HepG2 (cell line): ENCODE results near the gene SCYL1. TPM values are rescaled to one million over a fixed set of nuclear protein-coding genes. Genes with fewer than 3 reads are reported as not detected.
A peak's percentile ranks its signal among the peaks of the same experiment; 100 is the strongest.

Source experiments
- FLYWCH1 ChIP-seq: sonication (generic); formaldehyde crosslinking; IDR thresholded peaks from 2 replicates; pipeline ENCODE4 v1.8.1; 2023; ENCODE audit warnings: mild to moderate bottlenecking, missing genetic modification reagents
- FOXO1 ChIP-seq: sonication (generic); formaldehyde crosslinking; IDR thresholded peaks from 2 replicates; pipeline ENCODE4 v1.4.0; 2020; ENCODE audit warnings: missing genetic modification reagents
- HIVEP1 ChIP-seq: sonication (generic); formaldehyde crosslinking; IDR thresholded peaks from 2 replicates; pipeline ENCODE4 v1.4.0; 2020; ENCODE audit warnings: mild to moderate bottlenecking, missing genetic modification reagents
- HMGA1 ChIP-seq: sonication (generic); formaldehyde crosslinking; conservative IDR thresholded peaks from 2 replicates; pipeline ENCODE4 v1.4.0; 2020; ENCODE audit warnings: missing genetic modification reagents
- HMGXB4 ChIP-seq, 2 experiments: sonication (generic) in 1 of 2; formaldehyde crosslinking in 1 of 2; IDR thresholded peaks; 2 replicates each; pipeline versions ENCODE4 v1.4.0 to v1.6.1; 2018 to 2020; ENCODE audit warnings: missing genetic modification reagents in 2 of 2, borderline replicate concordance in 1 of 2, low read depth in 1 of 2, mild to moderate bottlenecking in 1 of 2, missing biosample characterization in 1 of 2
- HNF4G ChIP-seq, 2 experiments: sonication (generic) in 1 of 2; formaldehyde crosslinking in 1 of 2; IDR thresholded peaks; 2 replicates each; pipeline versions ENCODE4 v1.4.0 to v1.6.1; 2011 to 2020; ENCODE audit warnings: borderline replicate concordance in 2 of 2, low read depth in 2 of 2, mild to moderate bottlenecking in 2 of 2, low read length in 1 of 2, missing genetic modification reagents in 1 of 2, moderate library complexity in 1 of 2
- JARID2 ChIP-seq: sonication (generic); formaldehyde crosslinking; IDR thresholded peaks from 2 replicates; pipeline ENCODE4 v1.8.1; 2023; ENCODE audit warnings: missing genetic modification reagents, inconsistent platforms; ENCODE audit not compliant: insufficient replicate concordance
- PHF20 ChIP-seq: sonication (generic); formaldehyde crosslinking; IDR thresholded peaks from 2 replicates; pipeline ENCODE4 v1.5.0; 2020; ENCODE audit warnings: mild to moderate bottlenecking, missing genetic modification reagents
- REL ChIP-seq: sonication (generic); formaldehyde crosslinking; conservative IDR thresholded peaks from 2 replicates; pipeline ENCODE4 v1.8.0; 2022; ENCODE audit warnings: mild to moderate bottlenecking, missing genetic modification reagents, moderate library complexity
- SP4 ChIP-seq: sonication (generic); formaldehyde crosslinking; IDR thresholded peaks from 2 replicates; pipeline ENCODE4 v1.8.1; 2023; ENCODE audit warnings: mild to moderate bottlenecking, missing genetic modification reagents
- TCF12 ChIP-seq, 2 experiments: fragments of 450-650 bp in 1 of 2; sonication (generic) in 1 of 2; formaldehyde crosslinking in 1 of 2; IDR thresholded peaks; 2 replicates each; pipeline versions ENCODE4 v1.6.1 to v1.8.0; 2017 to 2022; ENCODE audit warnings: antibody characterized with exemption in 1 of 2, mild to moderate bottlenecking in 1 of 2, missing genetic modification reagents in 1 of 2, moderate library complexity in 1 of 2
- TRAFD1 ChIP-seq: sonication (generic); formaldehyde crosslinking; IDR thresholded peaks from 2 replicates; pipeline ENCODE4 v1.5.1; 2020; ENCODE audit warnings: missing genetic modification reagents, mild to moderate bottlenecking, borderline replicate concordance
- ZFP1 ChIP-seq: IDR thresholded peaks from 2 replicates; pipeline ENCODE4 v1.6.1; 2016
- ZNF326 ChIP-seq: sonication (generic); formaldehyde crosslinking; IDR thresholded peaks from 2 replicates; pipeline ENCODE4 v1.4.0; 2020; ENCODE audit warnings: missing genetic modification reagents, borderline replicate concordance
- ZNF652 ChIP-seq: IDR thresholded peaks from 2 replicates; pipeline ENCODE4 v1.6.1; 2016; ENCODE audit warnings: low read depth, borderline replicate concordance
- ZNF747 ChIP-seq: sonication (generic); formaldehyde crosslinking; IDR thresholded peaks from 2 replicates; pipeline ENCODE4 v1.8.1; 2023; ENCODE audit warnings: missing genetic modification reagents, mild to moderate bottlenecking, borderline replicate concordance
- ZNF761 ChIP-seq: sonication (generic); formaldehyde crosslinking; conservative IDR thresholded peaks from 2 replicates; pipeline ENCODE4 v1.4.0; 2020; ENCODE audit warnings: mild to moderate bottlenecking, missing genetic modification reagents
- polyA plus RNA-seq, 8 experiments: library from polyadenylated mRNA; depleted of rRNA in 3 of 8; stranded (reverse) in 7 of 8; unstranded in 1 of 8; fragments of >200 nt; fragmentation: Illumina TruSeq in 4 of 8; extraction: Trizol in 4 of 8; gene quantifications; 2 replicates each; pipeline versions ENCODE4 v1.2.1 to v1.2.3, GENCODE V29; 2011 to 2016; ENCODE audit warnings: low read depth in 4 of 8, missing spikeins in 1 of 8, mixed read lengths in 1 of 8; ENCODE audit not compliant: insufficient read depth in 1 of 8
- total RNA-seq, 5 experiments: library from RNA; depleted of rRNA; stranded (reverse); fragments of >200 nt; fragmentation: Illumina TruSeq; extraction: Trizol; gene quantifications; 2 replicates each; pipeline ENCODE4 v1.2.3, GENCODE V29; 2016; ENCODE audit warnings: low read depth in 1 of 5
- TF ChIP-seq, protein P1 (sequence below): sonication (generic); formaldehyde crosslinking; IDR thresholded peaks from 2 replicates; pipeline ENCODE4 v1.4.0; 2020; ENCODE audit warnings: missing genetic modification reagents, borderline replicate concordance
- TF ChIP-seq, protein P2 (sequence below): sonication (generic); formaldehyde crosslinking; conservative IDR thresholded peaks from 2 replicates; pipeline ENCODE4 v1.8.0; 2022; ENCODE audit warnings: missing genetic modification reagents

The SCYL1 gene
- total and polyA plus RNA-seq, 2 of the 13 experiments (the other 11 are each of a cell fraction or from before 2014, with no cell fraction given) = 65.9 to 103 TPM

DNA sequence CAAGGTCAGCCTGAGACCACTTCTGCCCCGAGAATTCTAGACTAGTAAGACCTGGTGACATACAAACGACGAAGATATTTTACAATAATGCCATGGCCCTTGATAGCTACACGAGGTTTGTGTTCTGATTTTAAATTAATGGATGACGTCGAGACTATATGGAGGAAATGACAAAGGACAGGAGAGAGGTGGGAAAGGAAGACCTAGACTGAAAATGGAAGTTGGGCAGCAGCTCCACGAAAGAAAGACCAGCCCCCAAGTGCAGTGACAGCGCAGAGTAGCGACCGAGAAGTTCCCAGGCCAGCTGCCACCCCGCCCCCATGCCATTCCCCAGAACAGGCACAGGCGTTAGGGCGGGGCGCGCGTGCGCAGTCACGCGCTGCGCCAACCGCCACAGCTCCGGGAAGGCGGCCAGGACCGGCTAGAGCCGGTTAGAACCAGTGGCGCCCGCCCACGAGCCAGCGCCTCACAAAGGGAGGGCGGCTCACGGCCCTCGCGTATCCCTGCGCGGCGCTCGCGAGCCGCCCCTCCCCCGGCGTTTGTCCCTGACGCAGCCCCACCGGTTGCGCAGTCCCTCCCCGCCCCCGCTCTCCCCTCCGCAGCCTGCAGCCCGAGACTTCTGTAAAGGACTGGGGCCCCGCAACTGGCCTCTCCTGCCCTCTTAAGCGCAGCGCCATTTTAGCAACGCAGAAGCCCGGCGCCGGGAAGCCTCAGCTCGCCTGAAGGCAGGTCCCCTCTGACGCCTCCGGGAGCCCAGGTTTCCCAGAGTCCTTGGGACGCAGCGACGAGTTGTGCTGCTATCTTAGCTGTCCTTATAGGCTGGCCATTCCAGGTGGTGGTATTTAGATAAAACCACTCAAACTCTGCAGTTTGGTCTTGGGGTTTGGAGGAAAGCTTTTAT lies 27.5 kb upstream of the SCYL1 start (continued):
- peak; percentile 67; the same call in 1 of the 2 replicates for TF ChIP-seq ZNF747 (CRISPR knock-in tag)
- TF ChIP-seq REL = no peak
- TF ChIP-seq ZNF326 (CRISPR knock-in tag) = no peak
- no peak for TF ChIP-seq JARID2 (CRISPR knock-in tag)
- TF ChIP-seq ZNF761 = peak; percentile 82
- peak; percentile 86 for TF ChIP-seq HIVEP1
- TF ChIP-seq, protein P1, sequence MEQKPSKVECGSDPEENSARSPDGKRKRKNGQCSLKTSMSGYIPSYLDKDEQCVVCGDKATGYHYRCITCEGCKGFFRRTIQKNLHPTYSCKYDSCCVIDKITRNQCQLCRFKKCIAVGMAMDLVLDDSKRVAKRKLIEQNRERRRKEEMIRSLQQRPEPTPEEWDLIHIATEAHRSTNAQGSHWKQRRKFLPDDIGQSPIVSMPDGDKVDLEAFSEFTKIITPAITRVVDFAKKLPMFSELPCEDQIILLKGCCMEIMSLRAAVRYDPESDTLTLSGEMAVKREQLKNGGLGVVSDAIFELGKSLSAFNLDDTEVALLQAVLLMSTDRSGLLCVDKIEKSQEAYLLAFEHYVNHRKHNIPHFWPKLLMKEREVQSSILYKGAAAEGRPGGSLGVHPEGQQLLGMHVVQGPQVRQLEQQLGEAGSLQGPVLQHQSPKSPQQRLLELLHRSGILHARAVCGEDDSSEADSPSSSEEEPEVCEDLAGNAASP (CRISPR knock-in tag) = peak; percentile 90
- TF ChIP-seq HMGXB4 (CRISPR knock-in tag; IDR thresholded peaks at IDR 0.05; ENCODE audit: borderline replicate concordance in 1 of 2, low read depth in 1 of 2) = peak; percentile 81 to 91
- no peak for TF ChIP-seq ZNF652 (CRISPR knock-in tag)
- TF ChIP-seq HMGA1 (CRISPR knock-in tag) = no peak
- peak; percentile 53; the same call in 1 of the 2 replicates for TF ChIP-seq FOXO1 (CRISPR knock-in tag)
- TF ChIP-seq ZFP1 = no peak; the same call in 1 of the 2 replicates
- TF ChIP-seq PHF20 (CRISPR knock-in tag) = peak; percentile 50; the same call in 1 of the 2 replicates
- peak; percentile 91 for TF ChIP-seq SP4
- TF ChIP-seq, protein P2, sequence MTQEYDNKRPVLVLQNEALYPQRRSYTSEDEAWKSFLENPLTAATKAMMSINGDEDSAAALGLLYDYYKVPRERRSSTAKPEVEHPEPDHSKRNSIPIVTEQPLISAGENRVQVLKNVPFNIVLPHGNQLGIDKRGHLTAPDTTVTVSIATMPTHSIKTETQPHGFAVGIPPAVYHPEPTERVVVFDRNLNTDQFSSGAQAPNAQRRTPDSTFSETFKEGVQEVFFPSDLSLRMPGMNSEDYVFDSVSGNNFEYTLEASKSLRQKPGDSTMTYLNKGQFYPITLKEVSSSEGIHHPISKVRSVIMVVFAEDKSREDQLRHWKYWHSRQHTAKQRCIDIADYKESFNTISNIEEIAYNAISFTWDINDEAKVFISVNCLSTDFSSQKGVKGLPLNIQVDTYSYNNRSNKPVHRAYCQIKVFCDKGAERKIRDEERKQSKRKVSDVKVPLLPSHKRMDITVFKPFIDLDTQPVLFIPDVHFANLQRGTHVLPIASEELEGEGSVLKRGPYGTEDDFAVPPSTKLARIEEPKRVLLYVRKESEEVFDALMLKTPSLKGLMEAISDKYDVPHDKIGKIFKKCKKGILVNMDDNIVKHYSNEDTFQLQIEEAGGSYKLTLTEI (CRISPR knock-in tag) = no peak
- TF ChIP-seq TRAFD1 (CRISPR knock-in tag) = 0 out of 2 replicates have a peak, but pooled peaks have one; percentile 42
- peak; percentile 57; the same call in 1 of the 2 replicates for TF ChIP-seq HNF4G (IDR thresholded peaks at IDR 0.05; ENCODE audit: borderline replicate concordance, low read depth, low read length)
- no peak for TF ChIP-seq HNF4G (CRISPR knock-in tag; IDR thresholded peaks at IDR 0.05; ENCODE audit: borderline replicate concordance, low read depth)
- TF ChIP-seq FLYWCH1 (CRISPR knock-in tag) = no peak; the same call in 1 of the 2 replicates
- TF ChIP-seq TCF12 (IDR thresholded peaks at IDR 0.05) = no peak
- peak; percentile 90 for TF ChIP-seq TCF12 (CRISPR knock-in tag; IDR thresholded peaks at IDR 0.05)
